GM13976 (cell line): ENCODE measurements around the gene HNF4A.
A peak's percentile ranks its signal among the peaks of the same experiment; 100 is the strongest.

Experiments used
- DNase-seq: peaks from one replicate; pipeline ENCODE4 v3.0.0; 2012; ENCODE audit warnings: low spot score
- CTCF ChIP-seq: IDR thresholded peaks from 2 replicates; pipeline ENCODE4 v1.5.1; 2012; ENCODE audit warnings: borderline replicate concordance, mild to moderate bottlenecking; ENCODE audit not compliant: insufficient read depth; ENCODE audit errors: extremely low read depth, missing control alignments, control extremely low read depth
- in situ Hi-C: fragments of 300-500 bp; cut with MboI; formaldehyde crosslinking; loops from one replicate; pipeline ENCODE4 v1.12.0; 2022; ENCODE audit warnings: low sequenced_read_pairs, mixed read lengths, inconsistent platforms; ENCODE audit not compliant: unreplicated experiment

The HNF4A gene

GRCh38 chr20:44455126-44455525 is 99.6 kb downstream of the HNF4A start:
- in situ Hi-C loops, result no loop called here
- TF ChIP-seq CTCF, result no peak
- no peak for DNase-seq

GRCh38 chr20:44456611-44457010 is 101.1 kb downstream of the HNF4A start:
- TF ChIP-seq CTCF, result no peak
- in situ Hi-C loops, result no loop called here
- no peak for DNase-seq

- DNase-seq, result no peak
- TF ChIP-seq CTCF, result no peak
- in situ Hi-C loops, result no loop called here
Measured at GRCh38 chr20:44457016-44457415, 101.5 kb downstream of the HNF4A start.

- TF ChIP-seq CTCF, result no peak
- no peak for DNase-seq
- in situ Hi-C loops, result no loop called here
Measured at GRCh38 chr20:44459271-44459670, 103.8 kb downstream of the HNF4A start.

- in situ Hi-C loops, result no loop called here
- TF ChIP-seq CTCF, result no peak
- DNase-seq, result peak; percentile 45
Measured at GRCh38 chr20:44460795-44461141, 105.3 kb downstream of the HNF4A start.

GRCh38 chr20:44461142-44461802 is 105.8 kb downstream of the HNF4A start:
- TF ChIP-seq CTCF, result no peak
- in situ Hi-C loops, result no loop called here
- no peak for DNase-seq
